K562 (cell line): Measurements from ENCODE around the gene MS4A18. TPM values are rescaled to one million over a fixed set of nuclear protein-coding genes. Genes with fewer than 3 reads are reported as not detected.
A peak's percentile ranks its signal among the peaks of the same experiment; 100 is the strongest.

Experiments
- ATAC-seq: fragments of 200-7000 bp; cut with Tn5 transposase; 3 replicates; pipeline ENCODE4 v1.9.1; 2020; ENCODE audit warnings: moderate library complexity
- BruUV-seq: library from RNA; stranded (reverse); fragments of 400-500 nt; replicated peaks from 2 replicates; lab custom pipeline; 2021; lab: Mats Ljungman, UMichigan
- CTCF ChIA-PET: fragments of 300-600 bp; formaldehyde crosslinking; extraction: SDS; loops from one replicate; lab custom pipeline; 2021; ENCODE audit warnings: low intra/inter-chr PET ratio; lab: Yijun Ruan, JAX
- POLR2A ChIA-PET: fragments of 300-600, 350-650 bp; sonication (Branson Sonifier 250); formaldehyde crosslinking; extraction: SDS; loops from one replicate; lab custom pipeline; 2021; ENCODE audit warnings: antibody characterized with exemption, inconsistent platforms; lab: Yijun Ruan, JAX
- DNase-seq, 4 experiments: peaks; one replicate each; pipeline versions ENCODE4 v3.0.0 to v3.0.0-alpha.2; 2011 to 2018; ENCODE audit warnings: low spot score in 3 of 4, mixed read lengths in 3 of 4; ENCODE audit errors: extremely low read depth in 1 of 4
- FAIRE-seq: peaks from 2 replicates; lab custom pipeline; 2011; peaks lifted over from hg19 to GRCh38; lab: Jason Lieb, UNC
- H2AFZ ChIP-seq: 2 replicates; pipeline ENCODE4 v1.6.0; 2011; ENCODE audit warnings: low read depth, low read length, control low read depth, inconsistent platforms
- H3K27ac ChIP-seq: fragments of 200-600 bp; 3 replicates; pipeline ENCODE4 v1.8.0; 2011; ENCODE audit warnings: low read depth, mild to moderate bottlenecking, control low read depth, inconsistent platforms, low read length, moderate library complexity, mixed read lengths; ENCODE audit errors: extremely low read depth
- H3K27me3 ChIP-seq, 2 experiments: fragments of 300-600 bp in 1 of 2; 2 replicates in 1 of 2; 3 replicates in 1 of 2; pipeline versions ENCODE4 v1.6.0 to v1.8.0; 2011; ENCODE audit warnings: inconsistent platforms in 2 of 2, low read length in 2 of 2, mild to moderate bottlenecking in 1 of 2, mixed read lengths in 1 of 2, moderate library complexity in 1 of 2; ENCODE audit not compliant: control insufficient read depth in 2 of 2, insufficient read depth in 2 of 2
- H3K36me3 ChIP-seq: fragments of 300-600 bp; 3 replicates; pipeline ENCODE4 v1.8.0; 2011; ENCODE audit warnings: mild to moderate bottlenecking, low read length, inconsistent platforms; ENCODE audit not compliant: control insufficient read depth, insufficient read depth
- H3K4me1 ChIP-seq, 2 experiments: fragments of 200-600 bp in 1 of 2; replicated peaks in 1 of 2; 2 replicates in 1 of 2; 3 replicates in 1 of 2; pipeline versions ENCODE4 v1.5.1 to v1.8.0; 2011; ENCODE audit warnings: inconsistent platforms in 2 of 2, low read length in 2 of 2, mild to moderate bottlenecking in 1 of 2, mixed read lengths in 1 of 2, moderate library complexity in 1 of 2; ENCODE audit not compliant: control insufficient read depth in 2 of 2, insufficient read depth in 2 of 2
- H3K4me2 ChIP-seq: 2 replicates; pipeline ENCODE4 v1.6.1; 2011; ENCODE audit warnings: low read length, control low read depth, inconsistent platforms, mixed read lengths; ENCODE audit not compliant: insufficient read depth
- H3K4me3 ChIP-seq: fragments of 200-600 bp; sonication (generic), shearing (Covaris generic); 2 replicates; pipeline ENCODE4 v1.5.1; 2016; ENCODE audit warnings: control low read depth, inconsistent platforms
- H3K79me2 ChIP-seq: fragments of 200-600 bp; 3 replicates; pipeline ENCODE4 v1.8.0; 2011; ENCODE audit warnings: low read length, inconsistent platforms; ENCODE audit not compliant: control insufficient read depth, insufficient read depth
- H3K9ac ChIP-seq, 2 experiments: 2 replicates each; pipeline versions ENCODE4 v1.6.0 to v1.6.1; 2011; ENCODE audit warnings: low read depth in 2 of 2, low read length in 2 of 2, control low read depth in 1 of 2, inconsistent platforms in 1 of 2, mild to moderate bottlenecking in 1 of 2, mixed read lengths in 1 of 2; ENCODE audit not compliant: insufficient read depth in 1 of 2
- H3K9me1 ChIP-seq: one replicate; pipeline ENCODE4 v1.6.0; 2011; ENCODE audit warnings: inconsistent platforms, mild to moderate bottlenecking, low read length, moderate library complexity; ENCODE audit not compliant: control insufficient read depth, insufficient read depth
- H3K9me3 ChIP-seq: replicated peaks from 2 replicates; pipeline ENCODE4 v1.5.1; 2011; ENCODE audit warnings: low read depth, low read length, inconsistent platforms; ENCODE audit not compliant: control insufficient read depth, insufficient read depth
- H4K20me1 ChIP-seq: replicated peaks from 2 replicates; pipeline ENCODE4 v1.6.1; 2011; ENCODE audit warnings: low read length, inconsistent platforms, mixed read lengths; ENCODE audit not compliant: control insufficient read depth, insufficient read depth
- BCOR ChIP-seq: fragments of 450-650 bp; IDR thresholded peaks from 2 replicates; pipeline ENCODE4 v1.6.1; 2016
- MAZ ChIP-seq, 2 experiments: fragments of 450-650 bp in 1 of 2; sonication (generic) in 1 of 2; formaldehyde crosslinking; IDR thresholded peaks in 1 of 2; conservative IDR thresholded peaks in 1 of 2; 2 replicates each; pipeline versions ENCODE4 v1.4.0 to v1.5.0; 2020; ENCODE audit warnings: mild to moderate bottlenecking in 1 of 2, missing genetic modification reagents in 1 of 2
- PML ChIP-seq: IDR thresholded peaks from 2 replicates; pipeline ENCODE4 v1.6.1; 2012; ENCODE audit warnings: low read length, inconsistent platforms
- RBM25 ChIP-seq: fragments of 200-400 bp; formaldehyde crosslinking; IDR thresholded peaks from 2 replicates; pipeline ENCODE4 v1.6.1; 2018; ENCODE audit warnings: low read length, low read depth, moderate library complexity; ENCODE audit not compliant: severe bottlenecking
- SNRNP70 ChIP-seq: fragments of 200-400 bp; formaldehyde crosslinking; optimal IDR thresholded peaks from 2 replicates; pipeline ENCODE3; 2017; ENCODE audit warnings: low read depth, low read length
- ZFP36 ChIP-seq: fragments of 150-350 bp; IDR thresholded peaks from 2 replicates; pipeline ENCODE4 v1.6.1; 2018; ENCODE audit warnings: low read length, low read depth; ENCODE audit not compliant: partially characterized antibody
- WGBS: fragments of 100-300 bp; shearing (Covaris generic); methylation state at CpG from one replicate; pipeline ENCODE4 v1.1.6; 2016; ENCODE audit warnings: low coverage, mixed read lengths; ENCODE audit not compliant: insufficient coverage; ENCODE audit errors: missing lambda C conversion rate; 5-methylcytosine and 5-hydroxymethylcytosine counted together
- in situ Hi-C: fragments of 300-500 bp; cut with MboI; formaldehyde crosslinking; loops from 4 replicates; pipeline ENCODE4 v1.15.0; 2018; ENCODE audit warnings: inconsistent platforms, mixed read lengths
- intact Hi-C: fragments of 100-400 bp; cut with micrococcal nuclease; formaldehyde crosslinking; loops from 2 replicates; pipeline ENCODE4 v1.14.2; 2022
- polyA plus RNA-seq, 8 experiments: library from polyadenylated mRNA; depleted of rRNA in 4 of 8; stranded (reverse) in 5 of 8; unstranded in 3 of 8; fragments of >200 nt; fragmentation: Nextera tagmentation in 2 of 8; fragmentation: Illumina TruSeq in 1 of 8; extraction: Ambion mirVana in 2 of 8; extraction: Trizol in 1 of 8; gene quantifications; 2 replicates each; pipeline versions ENCODE4 v1.2.1 to v1.2.3, GENCODE V29; 2011 to 2014; ENCODE audit warnings: inconsistent platforms in 1 of 8, missing spikeins in 1 of 8
- total RNA-seq, 7 experiments: library from RNA; depleted of rRNA in 6 of 7; stranded (reverse); fragments of >200 nt in 6 of 7; fragmentation: Illumina TruSeq in 2 of 7; extraction: Trizol in 2 of 7; gene quantifications; 2 replicates each; pipeline versions ENCODE4 v1.2.1 to v1.2.3, GENCODE V29; 2011 to 2021; ENCODE audit warnings: low replicate concordance in 1 of 7
- TF ChIP-seq, protein P1 (sequence below): IDR thresholded peaks from 2 replicates; pipeline ENCODE4 v1.6.1; 2011; ENCODE audit not compliant: insufficient read length; ENCODE audit errors: extremely low read depth

Gene MS4A18
- total and polyA plus RNA-seq, 9 of the 15 experiments (the other 6 are each of a cell fraction or from before 2014, with no cell fraction given) = not detected

DNA sequence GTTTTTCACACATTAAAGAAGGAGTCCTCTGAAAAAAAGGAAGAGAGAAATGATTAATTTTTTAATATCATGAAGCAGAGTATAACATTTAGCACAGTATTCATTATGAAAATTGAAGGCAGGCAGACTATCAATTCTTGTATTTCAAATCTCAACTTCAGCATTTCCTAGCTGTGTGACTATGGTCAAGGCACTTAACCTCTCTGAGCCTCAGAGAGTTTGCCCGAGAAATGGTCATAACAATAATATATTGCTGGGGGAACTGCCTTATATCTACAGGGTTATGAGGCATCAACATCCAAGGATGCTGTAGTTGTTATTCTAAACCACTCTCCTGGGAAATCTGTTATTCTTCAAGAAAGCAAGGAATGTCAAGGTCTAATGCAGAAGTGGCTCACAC is 1.1 kb downstream of the MS4A18 start:
- Histone ChIP-seq H3K9me1 (no peaks in the 10 kb centered on the region), H3K27ac (no peak overlapping the region), H4K20me1 (no peaks in the 10 kb centered on the region), H3K36me3 (no peaks in the 10 kb centered on the region), H3K9me3 (no peaks in the 10 kb centered on the region), H3K79me2 (no peaks in the 10 kb centered on the region), H3K4me2 (no peak overlapping the region), H3K9ac (no peak overlapping the region), H3K27me3 (peaks cover 22 to 36% of the 10 kb centered on the region in 2 experiments), H3K4me3 (no peak overlapping the region), H2AFZ (no peak overlapping the region), H3K4me1 (no peaks in the 10 kb centered on the region)
- ChIA-PET POLR2A (interaction anchor here (0.7 kb wide), 1 partner anchor 18 kb away, joined by 3 read pairs; no protein-coding TSS in a partner anchor), CTCF (no interaction called here)
- in situ Hi-C loops (no loop called here), intact Hi-C loops (no loop called here)
- WGBS = 0% methylated on average over 1 of the region's 1 CpG
- no peak for DNase-seq
- TF ChIP-seq, protein P1, sequence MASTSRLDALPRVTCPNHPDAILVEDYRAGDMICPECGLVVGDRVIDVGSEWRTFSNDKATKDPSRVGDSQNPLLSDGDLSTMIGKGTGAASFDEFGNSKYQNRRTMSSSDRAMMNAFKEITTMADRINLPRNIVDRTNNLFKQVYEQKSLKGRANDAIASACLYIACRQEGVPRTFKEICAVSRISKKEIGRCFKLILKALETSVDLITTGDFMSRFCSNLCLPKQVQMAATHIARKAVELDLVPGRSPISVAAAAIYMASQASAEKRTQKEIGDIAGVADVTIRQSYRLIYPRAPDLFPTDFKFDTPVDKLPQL = no peak
- TF ChIP-seq BCOR (peak; percentile 57; the same call in 1 of the 2 replicates), MAZ (CRISPR knock-in tag; conservative IDR thresholded peaks at IDR 0.05 in 1 of 2, IDR thresholded peaks at IDR 0.05 in 1 of 2) (no peak), RBM25 (peak; percentile 98), PML (no peak), ZFP36 (peak; percentile 74), SNRNP70 (no peak)
- no TSS peak for BruUV-seq
- FAIRE-seq = no peak
- no peak for ATAC-seq
